Lung (tissue), 12 donors: ENCODE data around the gene CCDC192. TPM values are rescaled to one million over a fixed set of nuclear protein-coding genes. Genes with fewer than 3 reads are reported as not detected.

Experiments used
- ATAC-seq: fragments of 200-7000 bp; cut with Tn5 transposase; one replicate; pipeline ENCODE4 v1.9.1; 2020; ENCODE audit warnings: moderate number of reproducible peaks; ENCODE audit not compliant: insufficient read depth, low FRiP score
- DNase-seq, 3 donors: peaks; one replicate each; pipeline ENCODE4 v3.0.0-alpha.2; 2013 to 2017
- H3K27ac ChIP-seq, 2 donors: one replicate each; pipeline ENCODE4 v1.5.1; 2013; ENCODE audit warnings: mild to moderate bottlenecking in 2 of 2, moderate library complexity in 2 of 2, control low read depth in 1 of 2, inconsistent platforms in 1 of 2, low read depth in 1 of 2, low read length in 1 of 2
- H3K27me3 ChIP-seq, 3 donors: one replicate each; pipeline ENCODE4 v1.5.1; 2013; ENCODE audit warnings: low read length in 2 of 3; ENCODE audit not compliant: control insufficient read depth in 3 of 3, insufficient read depth in 3 of 3
- H3K36me3 ChIP-seq, 4 donors: one replicate each; pipeline ENCODE4 v1.5.1; 2013; ENCODE audit warnings: low read length in 4 of 4, mild to moderate bottlenecking in 1 of 4, moderate library complexity in 1 of 4; ENCODE audit not compliant: control insufficient read depth in 4 of 4, insufficient read depth in 4 of 4
- H3K4me1 ChIP-seq, 5 donors: one replicate each; pipeline ENCODE4 v1.5.1; 2013; ENCODE audit warnings: low read length in 5 of 5, mild to moderate bottlenecking in 2 of 5, moderate library complexity in 1 of 5; ENCODE audit not compliant: control insufficient read depth in 5 of 5, insufficient read depth in 5 of 5
- H3K4me3 ChIP-seq: one replicate; pipeline ENCODE4 v1.5.1; 2013; ENCODE audit warnings: mild to moderate bottlenecking, control low read depth, moderate library complexity
- H3K9ac ChIP-seq, 2 donors: one replicate each; pipeline ENCODE4 v1.5.1; 2013; ENCODE audit warnings: low read length in 2 of 2, control low read depth in 1 of 2; ENCODE audit not compliant: insufficient read depth in 1 of 2
- H3K9me3 ChIP-seq, 4 donors: one replicate each; pipeline ENCODE4 v1.5.1; 2013; ENCODE audit warnings: low read length in 3 of 4, mild to moderate bottlenecking in 1 of 4, moderate library complexity in 1 of 4; ENCODE audit not compliant: control insufficient read depth in 4 of 4, insufficient read depth in 3 of 4
- WGBS, 2 donors: extraction: QIAGEN DNeasy Blood & Tissue Kit; methylation state at CpG; one replicate each; pipeline ENCODE4 v1.1.7; 2013; 5-methylcytosine and 5-hydroxymethylcytosine counted together
- polyA plus RNA-seq, 2 donors: library from polyadenylated mRNA; stranded (reverse); fragments of 200-250 nt; gene quantifications; one replicate each; pipeline ENCODE4 v1.2.1, GENCODE V29; 2013
- total RNA-seq, 2 donors: library from RNA; depleted of rRNA in 1 of 2; stranded (reverse); fragments of >200 nt in 1 of 2; gene quantifications; one replicate each; pipeline ENCODE4 v1.2.1, GENCODE V29; 2014 to 2021
- TF ChIP-seq, protein P1 (sequence below): IDR thresholded peaks from 2 replicates; pipeline ENCODE4 v1.5.1; 2012; ENCODE audit warnings: mild to moderate bottlenecking; ENCODE audit errors: control extremely low read depth, extremely low read depth
- donor health status: control.
- donor health status: control.
- donor health status: Bipolar disorder and iron deficiency.
- donor health status: healthy.
- donor health status: DM: yes; HTN: yes; CAD: no.

Gene CCDC192
- total and polyA plus RNA-seq, 4 donors = 0.08 to 0.47 (median 0.40) TPM; not detected in 1

DNA sequence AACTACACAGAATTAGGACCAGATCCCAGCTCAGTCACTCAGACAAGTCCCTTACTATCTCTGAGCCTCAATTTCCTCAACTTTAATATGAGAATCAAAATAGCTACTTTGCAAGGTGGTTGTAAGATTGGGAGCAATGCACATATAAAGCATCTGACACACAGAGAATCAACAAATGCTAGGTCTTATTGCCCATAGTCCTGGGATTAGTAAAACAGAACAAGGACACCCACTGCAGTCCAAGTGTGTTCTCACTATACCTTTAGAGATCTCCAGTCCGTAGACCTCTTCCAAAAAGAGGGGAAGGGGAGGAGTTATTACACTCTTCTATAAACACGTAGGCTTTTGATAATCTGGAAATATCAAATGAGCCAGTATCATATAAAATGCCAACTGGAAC, 190.0 kb downstream of the CCDC192 start:
- no peak for DNase-seq
- Histone ChIP-seq H3K9me3 (no peaks in the 10 kb centered on the region), H3K9ac (no peak overlapping the region), H3K4me3 (no peak overlapping the region), H3K27me3 (no peaks in the 10 kb centered on the region), H3K4me1 (peaks cover 0 to 3% (median 0%) of the 10 kb centered on the region in 5 donors), H3K36me3 (no peaks in the 10 kb centered on the region), H3K27ac (no peak overlapping the region)
- TF ChIP-seq, protein P1, sequence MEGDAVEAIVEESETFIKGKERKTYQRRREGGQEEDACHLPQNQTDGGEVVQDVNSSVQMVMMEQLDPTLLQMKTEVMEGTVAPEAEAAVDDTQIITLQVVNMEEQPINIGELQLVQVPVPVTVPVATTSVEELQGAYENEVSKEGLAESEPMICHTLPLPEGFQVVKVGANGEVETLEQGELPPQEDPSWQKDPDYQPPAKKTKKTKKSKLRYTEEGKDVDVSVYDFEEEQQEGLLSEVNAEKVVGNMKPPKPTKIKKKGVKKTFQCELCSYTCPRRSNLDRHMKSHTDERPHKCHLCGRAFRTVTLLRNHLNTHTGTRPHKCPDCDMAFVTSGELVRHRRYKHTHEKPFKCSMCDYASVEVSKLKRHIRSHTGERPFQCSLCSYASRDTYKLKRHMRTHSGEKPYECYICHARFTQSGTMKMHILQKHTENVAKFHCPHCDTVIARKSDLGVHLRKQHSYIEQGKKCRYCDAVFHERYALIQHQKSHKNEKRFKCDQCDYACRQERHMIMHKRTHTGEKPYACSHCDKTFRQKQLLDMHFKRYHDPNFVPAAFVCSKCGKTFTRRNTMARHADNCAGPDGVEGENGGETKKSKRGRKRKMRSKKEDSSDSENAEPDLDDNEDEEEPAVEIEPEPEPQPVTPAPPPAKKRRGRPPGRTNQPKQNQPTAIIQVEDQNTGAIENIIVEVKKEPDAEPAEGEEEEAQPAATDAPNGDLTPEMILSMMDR = no peak
- WGBS, 2 donors = 58 to 79% methylated on average over 2 of the region's 2 CpGs
- no peak for ATAC-seq

- no peak for ATAC-seq
- Histone ChIP-seq H3K9me3 (no peaks in the 10 kb centered on the region), H3K27ac (no peak overlapping the region), H3K4me3 (no peak overlapping the region), H3K9ac (no peak overlapping the region), H3K4me1 (peaks cover 0 to 3% (median 0%) of the 10 kb centered on the region in 5 donors), H3K36me3 (no peaks in the 10 kb centered on the region), H3K27me3 (no peaks in the 10 kb centered on the region)
- WGBS, 2 donors = 95 to 97% methylated on average over 5 of the region's 5 CpGs
- TF ChIP-seq, protein P1 = no peak
- no peak for DNase-seq
These were observed 191.3 kb downstream of the CCDC192 start for GRCh38 chr5:127894461-127894860.

- Histone ChIP-seq H3K27ac (no peak overlapping the region), H3K36me3 (no peaks in the 10 kb centered on the region), H3K9ac (no peak overlapping the region), H3K9me3 (no peaks in the 10 kb centered on the region), H3K4me1 (no peaks in the 10 kb centered on the region), H3K4me3 (no peak overlapping the region), H3K27me3 (no peaks in the 10 kb centered on the region)
- no peak for ATAC-seq
- TF ChIP-seq, protein P1 = no peak
- WGBS, 2 donors = 87 to 89% methylated on average over 4 of the region's 4 CpGs
- no peak for DNase-seq
These were observed 195.5 kb downstream of the CCDC192 start for GRCh38 chr5:127898551-127899213.

GRCh38 chr5:127899214-127899610, 196.0 kb downstream of the CCDC192 start:
- no peak overlapping the region for H3K9ac ChIP-seq
- 45 to 67% methylated on average over 2 of the region's 2 CpGs for WGBS, 2 donors
- no peak for ATAC-seq

More at GRCh38 chr5:127899214-127899610, 196.0 kb downstream of the CCDC192 start:
- H3K4me1 ChIP-seq = no peaks in the 10 kb centered on the region
- no peak overlapping the region for H3K4me3 ChIP-seq
- DNase-seq = no peak
- no peaks in the 10 kb centered on the region for H3K9me3 ChIP-seq
- H3K27ac ChIP-seq = no peak overlapping the region
- TF ChIP-seq, protein P1 = no peak
- H3K36me3 ChIP-seq = no peaks in the 10 kb centered on the region
- no peaks in the 10 kb centered on the region for H3K27me3 ChIP-seq
